H9 (cell line): ENCODE data around the gene AFAP1. TPM values are rescaled to one million over a fixed set of nuclear protein-coding genes. Genes with fewer than 3 reads are reported as not detected.

Source experiments
- DNase-seq: peaks from one replicate; pipeline ENCODE4 v3.0.0-alpha.2; 2017
- H2AFZ ChIP-seq: one replicate; pipeline ENCODE4 v1.6.1; 2013; ENCODE audit warnings: mild to moderate bottlenecking, low read length, control low read depth, moderate library complexity
- H2AK5ac ChIP-seq: 2 replicates; pipeline ENCODE4 v1.6.1; 2013; ENCODE audit warnings: low read length, control low read depth, mixed read lengths; ENCODE audit not compliant: insufficient read length
- H2BK120ac ChIP-seq: one replicate; pipeline ENCODE4 v1.6.1; 2013; ENCODE audit warnings: low read depth, mild to moderate bottlenecking, low read length, control low read depth, inconsistent platforms; ENCODE audit not compliant: poor library complexity, severe bottlenecking
- H2BK12ac ChIP-seq: 2 replicates; pipeline ENCODE4 v1.6.1; 2013; ENCODE audit warnings: low read length, control low read depth, mixed read lengths, low read depth; ENCODE audit not compliant: insufficient read length
- H2BK15ac ChIP-seq: 2 replicates; pipeline ENCODE4 v1.6.1; 2013; ENCODE audit warnings: low read depth, low read length, control low read depth
- H2BK20ac ChIP-seq: one replicate; pipeline ENCODE4 v1.6.1; 2013; ENCODE audit warnings: low read depth, mild to moderate bottlenecking, low read length, control low read depth, inconsistent platforms; ENCODE audit not compliant: poor library complexity, severe bottlenecking
- H2BK5ac ChIP-seq: 2 replicates; pipeline ENCODE4 v1.6.1; 2013; ENCODE audit warnings: low read length, control low read depth, mixed read lengths; ENCODE audit not compliant: insufficient read length
- H3K14ac ChIP-seq: 2 replicates; pipeline ENCODE4 v1.6.1; 2013; ENCODE audit warnings: low read length, control low read depth; ENCODE audit not compliant: insufficient read depth
- H3K18ac ChIP-seq: 2 replicates; pipeline ENCODE4 v1.6.1; 2013; ENCODE audit warnings: low read depth, mild to moderate bottlenecking, mixed read lengths, low read length, control low read depth; ENCODE audit not compliant: insufficient read length
- H3K23ac ChIP-seq: 2 replicates; pipeline ENCODE4 v1.6.1; 2013; ENCODE audit warnings: low read length, control low read depth, mixed read lengths, low read depth; ENCODE audit not compliant: insufficient read length
- H3K23me2 ChIP-seq: 2 replicates; pipeline ENCODE4 v1.6.1; 2013; ENCODE audit warnings: low read depth, mild to moderate bottlenecking, mixed read lengths, low read length, control low read depth; ENCODE audit not compliant: insufficient read length, poor library complexity, severe bottlenecking
- H3K27ac ChIP-seq: 2 replicates; pipeline ENCODE4 v1.5.1; 2013; ENCODE audit warnings: low read length, control low read depth, mixed read lengths, low read depth; ENCODE audit not compliant: insufficient read length
- H3K27me3 ChIP-seq: 2 replicates; pipeline ENCODE4 v1.6.1; 2013; ENCODE audit warnings: low read length, control low read depth, inconsistent platforms; ENCODE audit not compliant: insufficient read depth
- H3K4ac ChIP-seq: 2 replicates; pipeline ENCODE4 v1.6.1; 2013; ENCODE audit warnings: low read depth, mild to moderate bottlenecking, control low read depth, inconsistent platforms, low read length, moderate library complexity
- H3K4me1 ChIP-seq: 2 replicates; pipeline ENCODE4 v1.6.1; 2013; ENCODE audit warnings: low read length, control low read depth, inconsistent platforms; ENCODE audit not compliant: insufficient read depth
- H3K4me2 ChIP-seq: 2 replicates; pipeline ENCODE4 v1.6.1; 2013; ENCODE audit warnings: low read length, control low read depth, mixed read lengths; ENCODE audit not compliant: insufficient read length, insufficient read depth
- H3K56ac ChIP-seq: 2 replicates; pipeline ENCODE4 v1.6.1; 2013; ENCODE audit warnings: low read depth, mild to moderate bottlenecking, mixed read lengths, low read length, control low read depth; ENCODE audit not compliant: insufficient read length
- H3K79me1 ChIP-seq: 2 replicates; pipeline ENCODE4 v1.6.1; 2013; ENCODE audit warnings: low read depth, mild to moderate bottlenecking, moderate library complexity, low read length, control low read depth, inconsistent platforms; ENCODE audit not compliant: insufficient read depth, poor library complexity, severe bottlenecking
- H3K79me2 ChIP-seq: 2 replicates; pipeline ENCODE4 v1.6.1; 2013; ENCODE audit warnings: low read length, control low read depth, inconsistent platforms; ENCODE audit not compliant: insufficient read depth
- H3K9ac ChIP-seq: 2 replicates; pipeline ENCODE4 v1.6.1; 2013; ENCODE audit warnings: low read length, control low read depth, mixed read lengths; ENCODE audit not compliant: insufficient read length; ENCODE audit errors: extremely low read depth
- H3K9me3 ChIP-seq: one replicate; pipeline ENCODE4 v1.6.1; 2013; ENCODE audit warnings: low read depth, low read length, inconsistent platforms; ENCODE audit not compliant: control insufficient read depth
- H3T11ph ChIP-seq: one replicate; pipeline ENCODE4 v1.6.1; 2013; ENCODE audit warnings: mild to moderate bottlenecking, low read length, control low read depth, inconsistent platforms
- H4K20me1 ChIP-seq: one replicate; pipeline ENCODE4 v1.6.1; 2013; ENCODE audit not compliant: control insufficient read depth, insufficient read length, insufficient read depth
- H4K5ac ChIP-seq: 2 replicates; pipeline ENCODE4 v1.6.1; 2013; ENCODE audit warnings: low read depth, mild to moderate bottlenecking, mixed read lengths, low read length, control low read depth; ENCODE audit not compliant: insufficient read length
- H4K8ac ChIP-seq: replicated peaks from 2 replicates; pipeline ENCODE4 v1.6.1; 2013; ENCODE audit warnings: low read length, control low read depth, mixed read lengths, low read depth; ENCODE audit not compliant: insufficient read length
- H4K91ac ChIP-seq: 2 replicates; pipeline ENCODE4 v1.6.1; 2013; ENCODE audit warnings: low read depth, mild to moderate bottlenecking, moderate library complexity, mixed read lengths, low read length, control low read depth; ENCODE audit not compliant: insufficient read length
- H3K27ac Mint-ChIP-seq, 3 experiments: 2 replicates in 2 of 3; 3 replicates in 1 of 3; pipeline ENCODE4 v1.8.0; 2020 to 2021; ENCODE audit warnings: mixed read lengths in 3 of 3, mild to moderate bottlenecking in 1 of 3, moderate library complexity in 1 of 3
- H3K27me3 Mint-ChIP-seq: 2 replicates; pipeline ENCODE4 v1.8.0; 2021; ENCODE audit warnings: low read depth, mild to moderate bottlenecking, moderate library complexity, mixed read lengths
- H3K36me3 Mint-ChIP-seq, 3 experiments: 2 replicates in 2 of 3; 3 replicates in 1 of 3; pipeline ENCODE4 v1.8.0; 2020 to 2021; ENCODE audit warnings: low read depth in 3 of 3, mixed read lengths in 3 of 3; ENCODE audit not compliant: insufficient read depth in 1 of 3
- H3K4me1 Mint-ChIP-seq, 2 experiments: 2 replicates each; pipeline ENCODE4 v1.8.0; 2020; ENCODE audit warnings: mixed read lengths in 2 of 2
- H3K4me3 Mint-ChIP-seq, 2 experiments: 2 replicates in 1 of 2; 3 replicates in 1 of 2; pipeline ENCODE4 v1.8.0; 2020 to 2021; ENCODE audit warnings: mild to moderate bottlenecking in 2 of 2, mixed read lengths in 2 of 2, moderate library complexity in 1 of 2
- H3K9me3 Mint-ChIP-seq, 2 experiments: 2 replicates in 1 of 2; 3 replicates in 1 of 2; pipeline ENCODE4 v1.8.0; 2020; ENCODE audit warnings: mild to moderate bottlenecking in 2 of 2, mixed read lengths in 2 of 2, moderate library complexity in 1 of 2
- CTCF ChIP-seq: fragments of 200-600 bp; sonication (generic); conservative IDR thresholded peaks from 3 replicates; pipeline ENCODE4 v1.8.0; 2021; ENCODE audit warnings: antibody characterized with exemption, mild to moderate bottlenecking
- WGBS: extraction: QIAGEN DNeasy Blood & Tissue Kit; methylation state at CpG from one replicate; pipeline ENCODE4 v1.1.7; 2013; ENCODE audit warnings: missing lambda C conversion rate, low lambda C conversion rate, mixed read lengths; ENCODE audit not compliant: insufficient read length; ENCODE audit errors: extremely low coverage; 5-methylcytosine and 5-hydroxymethylcytosine counted together
- total RNA-seq: library from RNA; stranded (reverse); gene quantifications from 2 replicates; pipeline ENCODE4 v1.2.1, GENCODE V29; 2021

Gene AFAP1
- total RNA-seq, 1 experiment from 2014 or later = 6.5 TPM

GRCh38 chr4:7983296-7983695 lies 43.6 kb upstream of the AFAP1 start:
- Histone ChIP-seq H2BK20ac (no peak overlapping the region), H2BK120ac (no peak overlapping the region), H4K91ac (no peak overlapping the region), H2AK5ac (no peak overlapping the region), H4K8ac (no peak overlapping the region), H2BK5ac (no peak overlapping the region), H3K9me3 (no peaks in the 10 kb centered on the region), H3K14ac (no peak overlapping the region), H3K4me1 (peaks cover 13% of the 10 kb centered on the region; the same call in 1 of the 2 replicates), H3K27ac (no peak overlapping the region), H2BK15ac (no peak overlapping the region), H3K4me2 (no peak overlapping the region), H3K23ac (no peak overlapping the region), H3K79me1 (no peaks in the 10 kb centered on the region), H4K20me1 (no peaks in the 10 kb centered on the region), H3K23me2 (no peaks in the 10 kb centered on the region), H3K18ac (no peak overlapping the region), H3T11ph (no peak overlapping the region), H3K56ac (no peak overlapping the region), H3K4ac (no peak overlapping the region), H3K27me3 (no peaks in the 10 kb centered on the region), H4K5ac (no peak overlapping the region), H3K9ac (no peak overlapping the region), H2BK12ac (no peak overlapping the region), H3K79me2 (no peaks in the 10 kb centered on the region), H2AFZ (no peak overlapping the region)
- Mint-ChIP-seq H3K4me1 (peaks cover 25 to 28% of the 10 kb centered on the region in 2 experiments), H3K27me3 (no peaks in the 10 kb centered on the region), H3K27ac (no peak overlapping the region; a peak in 1 of 7 replicates), H3K36me3 (peaks cover 0 to 4% (median 3%) of the 10 kb centered on the region in 3 experiments; a peak in 2 of 7 replicates), H3K4me3 (no peak overlapping the region; a peak in 1 of 5 replicates), H3K9me3 (peaks cover 0 to 5% of the 10 kb centered on the region in 2 experiments; a peak in 3 of 5 replicates)
- TF ChIP-seq CTCF = no peak
- DNase-seq = no peak
- WGBS = no CpG with 5 or more reads among the region's 17 CpGs
